Brain microvascular endothelial cell (primary cell): ENCODE results near the gene ITGA3.

ENCODE experiments used
- DNase-seq: peaks from one replicate; pipeline ENCODE4 v3.0.0-alpha.2; 2020
- H3K27ac ChIP-seq: fragments of 250-450 bp; sonication (Bioruptor Pico); 2 replicates; pipeline ENCODE4 v1.5.1; 2020; ENCODE audit warnings: mild to moderate bottlenecking, moderate library complexity
- H3K27me3 ChIP-seq: fragments of 250-450 bp; sonication (Bioruptor Pico); replicated peaks from 2 replicates; pipeline ENCODE4 v1.5.1; 2020; ENCODE audit warnings: mild to moderate bottlenecking
- H3K36me3 ChIP-seq: fragments of 250-450 bp; sonication (Bioruptor Pico); replicated peaks from 2 replicates; pipeline ENCODE4 v1.5.1; 2020; ENCODE audit warnings: mild to moderate bottlenecking
- H3K4me3 ChIP-seq: 2 replicates; pipeline ENCODE4 v1.5.1; 2011; ENCODE audit warnings: low read depth, mild to moderate bottlenecking, control low read depth, low read length, moderate library complexity
- CTCF ChIP-seq: IDR thresholded peaks from 2 replicates; pipeline ENCODE4 v1.5.1; 2011; ENCODE audit warnings: low read depth, mild to moderate bottlenecking, moderate library complexity, low read length, control low read depth, inconsistent platforms; ENCODE audit errors: missing control alignments
- in situ Hi-C: cut with HindIII; loops from 2 replicates; pipeline ENCODE4 v1.10.0; 2017; ENCODE audit warnings: low sequenced_read_pairs, low pct_ligation_motif_present

ITGA3 gene

GRCh38 chr17:50078430-50078829 is 22.5 kb downstream of the ITGA3 start:
- H3K27me3 ChIP-seq: no peaks in the 10 kb centered on the region
- no peak overlapping the region for H3K27ac ChIP-seq
- no peak for DNase-seq
- no peak for TF ChIP-seq CTCF
- in situ Hi-C loops: no loop called here
- peaks cover 98% of the 10 kb centered on the region for H3K36me3 ChIP-seq
- H3K4me3 ChIP-seq: no peak overlapping the region

GRCh38 chr17:50079334-50080095 is 23.6 kb downstream of the ITGA3 start:
- Histone ChIP-seq H3K27me3 (no peaks in the 10 kb centered on the region), H3K4me3 (no peak overlapping the region), H3K36me3 (peaks cover 91% of the 10 kb centered on the region), H3K27ac (no peak overlapping the region)
- TF ChIP-seq CTCF: peak; percentile 88
- DNase-seq: no peak
- in situ Hi-C loops: no loop called here

- Histone ChIP-seq H3K36me3 (peaks cover 92% of the 10 kb centered on the region), H3K27me3 (no peaks in the 10 kb centered on the region), H3K27ac (no peak overlapping the region), H3K4me3 (no peak overlapping the region)
- in situ Hi-C loops: no loop called here
- TF ChIP-seq CTCF: no peak
- no peak for DNase-seq
These were observed 24.2 kb downstream of the ITGA3 start for GRCh38 chr17:50080096-50080480.

- in situ Hi-C loops: no loop called here
These were observed 24.9 kb downstream of the ITGA3 start for GRCh38 chr17:50080827-50081226.

GRCh38 chr17:50081757-50082156 is 25.8 kb downstream of the ITGA3 start:
- Histone ChIP-seq H3K27me3 (no peaks in the 10 kb centered on the region), H3K36me3 (peaks cover 82% of the 10 kb centered on the region), H3K4me3 (no peak overlapping the region), H3K27ac (no peak overlapping the region)
- in situ Hi-C loops: no loop called here
- no peak for TF ChIP-seq CTCF
- no peak for DNase-seq

More at GRCh38 chr17:50080827-50081226, 24.9 kb downstream of the ITGA3 start:
- H3K36me3 ChIP-seq: peaks cover 88% of the 10 kb centered on the region
- TF ChIP-seq CTCF: no peak
- no peak overlapping the region for H3K27ac ChIP-seq
- DNase-seq: no peak
- H3K4me3 ChIP-seq: no peak overlapping the region
- H3K27me3 ChIP-seq: no peaks in the 10 kb centered on the region
